Body of pancreas (tissue), 4 donors: ENCODE results near the gene TOR1AIP2.

Experiments
- POLR2A ChIP-seq, 3 donors: fragments of 450-650 bp; IDR thresholded peaks; one replicate each; pipeline ENCODE4 v1.6.1; 2016; ENCODE audit warnings: antibody characterized with exemption in 3 of 3, mild to moderate bottlenecking in 2 of 3
- TF ChIP-seq, protein P1 (sequence below), 7 experiments: fragments of 450-650 bp in 4 of 7; fragments of 200-600 bp in 3 of 7; sonication (generic) in 3 of 7; IDR thresholded peaks; one replicate each; pipeline ENCODE4 v1.5.1; 2016 to 2019; ENCODE audit warnings: antibody characterized with exemption in 7 of 7

DNA sequence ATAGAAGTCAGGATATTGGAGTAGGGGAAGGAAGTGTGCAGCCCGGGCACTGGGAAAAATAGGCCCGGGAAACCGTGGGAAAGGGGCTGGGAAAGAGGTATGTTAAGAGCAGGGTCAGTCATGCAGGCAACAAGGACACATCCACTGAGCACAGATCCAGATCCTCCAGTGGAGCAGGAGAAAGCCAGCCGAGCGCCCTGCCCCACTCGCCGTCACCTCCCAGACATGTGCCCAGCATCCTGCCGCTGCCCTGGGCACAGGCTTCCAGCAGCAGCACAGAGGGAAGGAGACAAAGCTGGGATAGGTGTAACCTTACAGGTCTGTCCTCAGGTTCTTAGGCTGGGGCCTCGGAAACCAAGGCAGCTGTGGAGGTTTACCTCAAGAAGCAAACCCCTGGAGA, 70.3 kb downstream of the TOR1AIP2 start:
- TF ChIP-seq, protein P1, sequence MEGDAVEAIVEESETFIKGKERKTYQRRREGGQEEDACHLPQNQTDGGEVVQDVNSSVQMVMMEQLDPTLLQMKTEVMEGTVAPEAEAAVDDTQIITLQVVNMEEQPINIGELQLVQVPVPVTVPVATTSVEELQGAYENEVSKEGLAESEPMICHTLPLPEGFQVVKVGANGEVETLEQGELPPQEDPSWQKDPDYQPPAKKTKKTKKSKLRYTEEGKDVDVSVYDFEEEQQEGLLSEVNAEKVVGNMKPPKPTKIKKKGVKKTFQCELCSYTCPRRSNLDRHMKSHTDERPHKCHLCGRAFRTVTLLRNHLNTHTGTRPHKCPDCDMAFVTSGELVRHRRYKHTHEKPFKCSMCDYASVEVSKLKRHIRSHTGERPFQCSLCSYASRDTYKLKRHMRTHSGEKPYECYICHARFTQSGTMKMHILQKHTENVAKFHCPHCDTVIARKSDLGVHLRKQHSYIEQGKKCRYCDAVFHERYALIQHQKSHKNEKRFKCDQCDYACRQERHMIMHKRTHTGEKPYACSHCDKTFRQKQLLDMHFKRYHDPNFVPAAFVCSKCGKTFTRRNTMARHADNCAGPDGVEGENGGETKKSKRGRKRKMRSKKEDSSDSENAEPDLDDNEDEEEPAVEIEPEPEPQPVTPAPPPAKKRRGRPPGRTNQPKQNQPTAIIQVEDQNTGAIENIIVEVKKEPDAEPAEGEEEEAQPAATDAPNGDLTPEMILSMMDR (IDR thresholded peaks at IDR 0.05) = no peak
- TF ChIP-seq POLR2A (IDR thresholded peaks at IDR 0.05) = no peak
